PFSK-1 (cell line): ENCODE data around the gene NSUN6.

Experiments used
- FOXP2 ChIP-seq: optimal IDR thresholded peaks from 2 replicates; pipeline ENCODE3; 2011; ENCODE audit warnings: borderline replicate concordance, control low read depth, inconsistent platforms; ENCODE audit not compliant: insufficient read depth; ENCODE audit errors: extremely low read length, extremely low read depth
- POLR2AphosphoS5 ChIP-seq: IDR thresholded peaks from 2 replicates; pipeline ENCODE4 v1.6.1; 2012; ENCODE audit warnings: low read depth, mild to moderate bottlenecking, control low read depth, low read length, moderate library complexity
- REST ChIP-seq, 2 experiments: IDR thresholded peaks; 2 replicates each; pipeline versions ENCODE4 v1.6.1 to v1.8.0; 2011 to 2012; ENCODE audit warnings: low read depth in 2 of 2, low read length in 2 of 2, control low read depth in 1 of 2, inconsistent platforms in 1 of 2, mild to moderate bottlenecking in 1 of 2, moderate library complexity in 1 of 2; ENCODE audit not compliant: insufficient read depth in 1 of 2
- SIN3A ChIP-seq: IDR thresholded peaks from 2 replicates; pipeline ENCODE4 v1.6.1; 2012; ENCODE audit warnings: mild to moderate bottlenecking, low read length, moderate library complexity, borderline replicate concordance; ENCODE audit not compliant: insufficient read depth
- TAF1 ChIP-seq: IDR thresholded peaks from 2 replicates; pipeline ENCODE4 v1.6.1; 2012; ENCODE audit warnings: low read length, control low read depth, borderline replicate concordance; ENCODE audit not compliant: insufficient read depth

GRCh38 chr10:18664841-18665478 is 13.6 kb upstream of the NSUN6 start:
- TF ChIP-seq SIN3A (no peak), POLR2AphosphoS5 (no peak), TAF1 (no peak), REST (IDR thresholded peaks at IDR 0.05; ENCODE audit: insufficient read depth in 1 of 2, low read depth in 2 of 2, low read length in 2 of 2) (no peak), FOXP2 (no peak)
